GM12872 (cell line): ENCODE measurements around the gene UNC13D.

ENCODE experiments used
- CTCF ChIP-seq: IDR thresholded peaks from 3 replicates; pipeline ENCODE4 v1.5.1; 2011; ENCODE audit warnings: low read depth, mild to moderate bottlenecking, low read length, moderate library complexity; ENCODE audit not compliant: insufficient read depth

Gene UNC13D

DNA sequence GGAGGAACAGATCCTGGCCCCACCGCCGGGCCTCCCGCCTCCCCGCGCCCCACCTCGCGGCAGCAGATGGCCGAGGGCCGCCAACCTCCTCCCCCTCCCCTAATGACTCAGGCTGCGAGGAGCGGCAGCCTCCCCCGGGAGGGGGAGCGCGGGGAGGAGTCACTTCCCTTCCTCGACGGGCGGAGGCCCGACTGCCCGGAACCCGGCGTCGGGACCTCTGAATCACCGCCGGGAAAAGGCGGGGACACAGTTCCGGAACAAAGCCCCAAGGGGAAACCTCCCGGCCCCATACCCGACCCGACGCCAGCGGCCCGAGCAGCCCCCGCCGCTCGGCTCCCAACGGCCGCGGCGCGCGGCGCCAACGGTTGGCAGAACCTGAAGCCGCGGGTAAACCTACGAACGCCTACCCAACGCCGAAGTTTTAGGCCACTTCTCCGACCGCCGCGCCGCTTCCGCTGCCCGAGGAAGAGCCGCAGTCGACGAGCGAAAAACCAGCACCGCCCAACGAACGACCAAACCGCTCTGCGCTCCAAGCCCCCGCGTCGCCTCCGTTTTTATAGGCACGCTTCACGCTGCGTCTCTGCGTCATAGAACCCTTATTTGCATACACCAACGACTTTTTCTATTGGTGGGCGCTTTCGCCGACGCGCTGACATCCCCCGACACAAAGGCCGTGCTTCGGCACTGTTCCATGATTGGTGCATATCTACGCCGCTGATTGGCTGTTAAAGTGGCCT lies 64.8 kb downstream of the UNC13D start:
- no peak for TF ChIP-seq CTCF

DNA sequence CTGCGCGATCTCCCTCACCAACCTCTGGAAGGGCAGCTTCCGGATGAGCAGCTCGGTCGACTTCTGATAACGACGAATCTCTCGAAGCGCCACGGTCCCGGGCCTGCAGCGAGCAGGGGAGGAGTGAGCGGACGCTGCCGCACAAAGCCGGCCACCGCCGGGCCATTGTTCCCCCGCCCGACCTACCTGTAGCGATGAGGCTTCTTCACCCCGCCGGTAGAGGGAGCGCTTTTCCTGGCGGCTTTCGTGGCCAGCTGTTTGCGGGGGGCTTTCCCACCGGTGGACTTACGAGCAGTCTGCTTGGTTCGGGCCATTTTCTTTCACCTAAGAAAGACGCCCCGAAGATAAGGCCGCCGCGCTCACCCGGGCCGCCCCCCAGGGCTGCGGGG lies 65.3 kb downstream of the UNC13D start:
- TF ChIP-seq CTCF, result peak; percentile 72

DNA sequence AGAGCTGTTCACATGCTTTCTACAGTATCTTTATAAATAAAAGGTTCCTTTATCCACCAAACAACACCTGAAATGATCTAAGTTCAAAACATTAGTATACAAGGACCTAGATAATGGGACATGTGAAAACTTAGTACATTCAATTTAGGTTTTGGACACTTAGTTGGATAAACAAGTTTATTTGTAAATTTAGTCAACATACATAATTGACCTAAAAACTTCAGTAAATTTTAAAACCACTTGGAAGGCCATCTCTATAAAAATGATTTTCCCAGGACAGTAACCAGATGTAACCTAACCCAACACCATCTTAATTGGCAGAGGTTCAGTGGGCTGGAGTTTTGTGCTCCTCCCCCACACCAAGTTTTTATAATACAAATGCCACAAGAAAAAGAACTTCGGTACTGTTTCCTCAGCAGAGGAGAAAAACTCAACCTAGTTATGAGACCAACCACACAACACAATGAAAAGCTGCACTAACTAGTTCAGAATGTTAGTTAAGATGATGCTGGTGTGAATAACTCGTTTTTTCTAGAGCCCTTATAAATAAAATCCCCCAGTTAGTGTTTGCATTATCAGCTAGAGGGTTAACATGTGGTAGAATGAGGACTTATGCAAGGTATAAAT lies 66.8 kb downstream of the UNC13D start:
- no peak for TF ChIP-seq CTCF
